ENCODE results near the gene ZNF93. TPM values are rescaled to one million over a fixed set of nuclear protein-coding genes. Genes with fewer than 3 reads are reported as not detected.

The ZNF93 gene
- total RNA-seq, 1 experiment from 2014 or later: 0.40 TPM

DNA sequence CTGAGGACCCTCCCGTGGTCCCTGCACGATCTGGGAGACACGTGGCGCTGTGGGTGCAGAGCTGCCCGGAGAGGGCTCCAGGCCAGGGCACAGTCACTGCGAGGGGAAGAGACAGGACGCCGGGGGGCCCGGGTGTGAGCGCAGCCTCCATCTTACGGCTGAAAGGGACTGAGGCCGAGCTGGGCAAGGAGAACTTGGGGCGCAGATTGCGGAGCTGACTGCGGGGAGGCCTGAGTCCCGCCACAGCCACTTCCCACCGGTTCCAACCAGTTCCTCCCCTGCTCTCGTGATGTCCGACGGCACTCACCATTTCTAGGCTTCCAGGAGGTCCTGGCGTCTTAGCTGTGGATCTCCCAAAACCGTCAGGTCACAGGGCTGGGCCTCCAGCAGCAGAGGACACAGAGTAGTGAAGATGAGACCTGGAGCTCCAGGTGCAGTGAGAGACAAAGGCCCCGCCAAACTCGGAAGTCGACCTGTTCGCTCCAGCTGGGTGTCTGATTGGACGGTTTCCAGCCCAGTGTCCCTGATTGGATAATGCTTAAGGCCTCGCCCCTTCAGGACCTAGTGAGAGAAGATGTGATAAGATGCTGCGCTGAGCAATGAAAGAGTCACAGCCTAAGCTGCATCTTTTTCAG is 39.9 kb upstream of the ZNF93 start:
- H3K27ac ChIP-seq (ENCODE audit: low read length): no peak overlapping the region
- no peak overlapping the region for H3K4me2 ChIP-seq (ENCODE audit: low read length)
- no TSS peak for BruUV-seq (replicated peaks)
- no peaks in the 10 kb centered on the region for H3F3A ChIP-seq (ENCODE audit: low read length, unreplicated experiment)
- no peak for DNase-seq
- no peak overlapping the region for H2AFZ ChIP-seq (ENCODE audit: low read length)
- POLR2A ChIA-PET (ENCODE audit: unreplicated experiment): no interaction called here
- no peak for TF ChIP-seq EZH2 (IDR thresholded peaks at IDR 0.05; ENCODE audit: low read length, unreplicated experiment)
- TF ChIP-seq, protein P1, sequence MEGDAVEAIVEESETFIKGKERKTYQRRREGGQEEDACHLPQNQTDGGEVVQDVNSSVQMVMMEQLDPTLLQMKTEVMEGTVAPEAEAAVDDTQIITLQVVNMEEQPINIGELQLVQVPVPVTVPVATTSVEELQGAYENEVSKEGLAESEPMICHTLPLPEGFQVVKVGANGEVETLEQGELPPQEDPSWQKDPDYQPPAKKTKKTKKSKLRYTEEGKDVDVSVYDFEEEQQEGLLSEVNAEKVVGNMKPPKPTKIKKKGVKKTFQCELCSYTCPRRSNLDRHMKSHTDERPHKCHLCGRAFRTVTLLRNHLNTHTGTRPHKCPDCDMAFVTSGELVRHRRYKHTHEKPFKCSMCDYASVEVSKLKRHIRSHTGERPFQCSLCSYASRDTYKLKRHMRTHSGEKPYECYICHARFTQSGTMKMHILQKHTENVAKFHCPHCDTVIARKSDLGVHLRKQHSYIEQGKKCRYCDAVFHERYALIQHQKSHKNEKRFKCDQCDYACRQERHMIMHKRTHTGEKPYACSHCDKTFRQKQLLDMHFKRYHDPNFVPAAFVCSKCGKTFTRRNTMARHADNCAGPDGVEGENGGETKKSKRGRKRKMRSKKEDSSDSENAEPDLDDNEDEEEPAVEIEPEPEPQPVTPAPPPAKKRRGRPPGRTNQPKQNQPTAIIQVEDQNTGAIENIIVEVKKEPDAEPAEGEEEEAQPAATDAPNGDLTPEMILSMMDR (conservative IDR thresholded peaks at IDR 0.05; ENCODE audit: low read depth, low read length): no peak
- TF ChIP-seq EZH2phosphoT487 (IDR thresholded peaks at IDR 0.05; ENCODE audit: borderline replicate concordance, low read length): no peak
- H3K36me3 ChIP-seq (ENCODE audit: low read depth, low read length): no peaks in the 10 kb centered on the region; the same call in 1 of the 2 replicates
- intact Hi-C loops (cut with micrococcal nuclease): loop anchor here (10.0 kb wide), 1 partner anchor 136 kb away; no protein-coding TSS in a partner anchor
- H3K4me1 ChIP-seq (ENCODE audit: insufficient read depth, low read length): no peaks in the 10 kb centered on the region
- H3K4me3 ChIP-seq (ENCODE audit: low read length): no peak overlapping the region
- H3K9me2 ChIP-seq (replicated peaks; ENCODE audit: low read length): no peaks in the 10 kb centered on the region
- H3K9ac ChIP-seq (ENCODE audit: low read length): no peak overlapping the region
- H3K79me2 ChIP-seq (ENCODE audit: low read length): no peaks in the 10 kb centered on the region
- CTCF ChIA-PET: no interaction called here
- H3K9me3 ChIP-seq (ENCODE audit: low read length): peaks cover 16% of the 10 kb centered on the region
- no peaks in the 10 kb centered on the region for H3K27me3 ChIP-seq (ENCODE audit: low read length)
- no peak for ATAC-seq
- no peaks in the 10 kb centered on the region for H4K20me1 ChIP-seq (ENCODE audit: low read length)

- peak within 1 kb of the TSS; percentile 73 for H3K4me2 ChIP-seq (ENCODE audit: low read length)
- intact Hi-C loops (cut with micrococcal nuclease): loop anchor here (10.0 kb wide), 1 partner anchor 141 kb away; no protein-coding TSS in a partner anchor
- peak; percentile 77 for DNase-seq
Measured at GRCh38 chr19:19865750-19866610, 34.8 kb upstream of the ZNF93 start, which contains the start of gene ZNF253. TSS of gene ZNF253 (plus strand) at chr19:19865882. CDS start at chr19:19865997, 115 bp downstream.

More at GRCh38 chr19:19865750-19866610, 34.8 kb upstream of the ZNF93 start, which contains the start of gene ZNF253:
- peak within 1 kb of the TSS; percentile 7; the same call in 1 of the 2 replicates for H3K27ac ChIP-seq (ENCODE audit: low read length)
- H3K9ac ChIP-seq (ENCODE audit: low read length): peak within 1 kb of the TSS; percentile 65
- TF ChIP-seq, protein P1 (conservative IDR thresholded peaks at IDR 0.05; ENCODE audit: low read depth, low read length): no peak
- TF ChIP-seq EZH2phosphoT487 (IDR thresholded peaks at IDR 0.05; ENCODE audit: borderline replicate concordance, low read length): no peak
- no peak for TF ChIP-seq EZH2 (IDR thresholded peaks at IDR 0.05; ENCODE audit: low read length, unreplicated experiment)
- H3K27me3 ChIP-seq (ENCODE audit: low read length): no peaks in the 10 kb centered on the region
- H3K9me3 ChIP-seq (ENCODE audit: low read length): peaks cover 30% of the 10 kb centered on the region
- peaks cover 16% of the 10 kb centered on the region for H3K36me3 ChIP-seq (ENCODE audit: low read depth, low read length)
- TSS peak; percentile 75 for BruUV-seq (replicated peaks)
- peak within 1 kb of the TSS; percentile 79 for H2AFZ ChIP-seq (ENCODE audit: low read length)
- peak; percentile 99 for ATAC-seq
- ChIA-PET CTCF (no interaction called here), POLR2A (ENCODE audit: unreplicated experiment) (interaction anchor here (0.5 kb wide), 1 partner anchor 57 kb away, joined by 9 read pairs; no protein-coding TSS in a partner anchor)
- H3K4me3 ChIP-seq (ENCODE audit: low read length): peak within 1 kb of the TSS; percentile 77
- no peaks in the 10 kb centered on the region for H3K9me2 ChIP-seq (replicated peaks; ENCODE audit: low read length)
- H3F3A ChIP-seq (ENCODE audit: low read length, unreplicated experiment): no peaks in the 10 kb centered on the region
- H4K20me1 ChIP-seq (ENCODE audit: low read length): no peaks in the 10 kb centered on the region
- H3K79me2 ChIP-seq (ENCODE audit: low read length): peaks cover 11% of the 10 kb centered on the region
- no peaks in the 10 kb centered on the region for H3K4me1 ChIP-seq (ENCODE audit: insufficient read depth, low read length)
